Thyroid gland (tissue), 4 donors: Measurements from ENCODE around the gene WFDC1. TPM values are rescaled to one million over a fixed set of nuclear protein-coding genes. Genes with fewer than 3 reads are reported as not detected.

Experiments
- DNase-seq, 2 donors: peaks; one replicate each; pipeline ENCODE4 v3.0.0-alpha.2; 2019
- H3K27ac ChIP-seq, 3 donors: fragments of 200-600 bp; sonication (generic); 1 replicate in 2 of 3; 2 replicates in 1 of 3; pipeline ENCODE4 v1.5.1; 2016 to 2019; ENCODE audit warnings: mild to moderate bottlenecking in 1 of 3, moderate library complexity in 1 of 3
- H3K27me3 ChIP-seq: fragments of 200-600 bp; sonication (generic); one replicate; pipeline ENCODE4 v1.5.1; 2019
- H3K36me3 ChIP-seq, 2 donors: fragments of 200-600 bp; sonication (generic); one replicate each; pipeline ENCODE4 v1.5.1; 2016 to 2019
- H3K4me1 ChIP-seq, 2 donors: fragments of 200-600 bp; sonication (generic); one replicate each; pipeline ENCODE4 v1.5.1; 2017 to 2019
- H3K4me3 ChIP-seq, 3 donors: fragments of 200-600 bp; sonication (generic); replicated peaks in 1 of 3; 1 replicate in 2 of 3; 2 replicates in 1 of 3; pipeline ENCODE4 v1.5.1; 2016; ENCODE audit warnings: mild to moderate bottlenecking in 1 of 3
- H3K9me3 ChIP-seq: fragments of 200-600 bp; sonication (generic); one replicate; pipeline ENCODE4 v1.5.1; 2017
- CTCF ChIP-seq, 6 experiments: fragments of 200-600 bp in 3 of 6; fragments of 450-650 bp in 3 of 6; sonication (generic) in 3 of 6; IDR thresholded peaks; one replicate each; pipeline ENCODE4 v1.5.1; 2016 to 2019; ENCODE audit warnings: antibody characterized with exemption in 6 of 6, mild to moderate bottlenecking in 2 of 6, inconsistent platforms in 1 of 6, moderate library complexity in 1 of 6
- POLR2A ChIP-seq, 2 donors: fragments of 450-650 bp; IDR thresholded peaks; one replicate each; pipeline ENCODE4 v1.6.1; 2017; ENCODE audit warnings: antibody characterized with exemption in 2 of 2, mild to moderate bottlenecking in 2 of 2, moderate library complexity in 1 of 2
- WGBS, 2 donors: methylation state at CpG; one replicate each; pipeline ENCODE4 v1.1.5; 2017; 5-methylcytosine and 5-hydroxymethylcytosine counted together
- intact Hi-C: fragments of 100-400 bp; cut with DNase I; formaldehyde crosslinking; loops from one replicate; pipeline ENCODE4 v1.15.1; 2023
- total RNA-seq, 4 donors: library from RNA; depleted of rRNA; stranded (reverse); fragments of >200 nt; gene quantifications; one replicate each; pipeline ENCODE4 v1.2.3, GENCODE V29; 2016

WFDC1 gene
- total RNA-seq, 4 donors from 2014 or later, result 1.3 to 2.1 (median 1.6) TPM; not detected in 1

GRCh38 chr16:84314373-84314772 lies 19.7 kb downstream of the WFDC1 start:
- no peak overlapping the region for H3K27ac ChIP-seq
- TF ChIP-seq POLR2A (IDR thresholded peaks at IDR 0.05) (no peak), CTCF (IDR thresholded peaks at IDR 0.05) (no peak)
- H3K4me1 ChIP-seq, result peaks cover 0 to 3% of the 10 kb centered on the region in 2 donors
- intact Hi-C loops, result no loop called here
- H3K36me3 ChIP-seq, result no peaks in the 10 kb centered on the region
- no peaks in the 10 kb centered on the region for H3K9me3 ChIP-seq
- H3K4me3 ChIP-seq, result no peak overlapping the region
- no peak for DNase-seq
- 79 to 82% methylated on average over 4 to 6 of the region's 6 CpGs for WGBS, 2 donors
- no peaks in the 10 kb centered on the region for H3K27me3 ChIP-seq

GRCh38 chr16:84314814-84315213 lies 20.1 kb downstream of the WFDC1 start:
- Histone ChIP-seq H3K27me3 (no peaks in the 10 kb centered on the region), H3K4me3 (no peak overlapping the region), H3K9me3 (no peaks in the 10 kb centered on the region), H3K36me3 (no peaks in the 10 kb centered on the region), H3K4me1 (peaks cover 0 to 3% of the 10 kb centered on the region in 2 donors), H3K27ac (no peak overlapping the region)
- TF ChIP-seq CTCF (IDR thresholded peaks at IDR 0.05) (no peak), POLR2A (IDR thresholded peaks at IDR 0.05) (no peak)
- 85 to 88% methylated on average over 4 of the region's 4 CpGs for WGBS, 2 donors
- no peak for DNase-seq
- intact Hi-C loops, result no loop called here

GRCh38 chr16:84315422-84315821 lies 20.7 kb downstream of the WFDC1 start:
- WGBS, 2 donors, result 66 to 68% methylated on average over 5 of the region's 5 CpGs
- no peak overlapping the region for H3K27ac ChIP-seq

GRCh38 chr16:84318091-84318975 lies 23.7 kb downstream of the WFDC1 start:
- H3K9me3 ChIP-seq, result no peaks in the 10 kb centered on the region
- H3K4me1 ChIP-seq, result no peaks in the 10 kb centered on the region
- no peak for DNase-seq
- TF ChIP-seq POLR2A (IDR thresholded peaks at IDR 0.05), result no peak
- no peak for TF ChIP-seq CTCF (IDR thresholded peaks at IDR 0.05)
- no peak overlapping the region for H3K4me3 ChIP-seq
- no peaks in the 10 kb centered on the region for H3K36me3 ChIP-seq
- intact Hi-C loops, result no loop called here
- no peak overlapping the region for H3K27ac ChIP-seq
- no peaks in the 10 kb centered on the region for H3K27me3 ChIP-seq
- WGBS, 2 donors, result 91 to 92% methylated on average over 14 to 19 of the region's 19 CpGs

More at GRCh38 chr16:84315422-84315821, 20.7 kb downstream of the WFDC1 start:
- DNase-seq, result no peak
- H3K27me3 ChIP-seq, result no peaks in the 10 kb centered on the region
- no peak for TF ChIP-seq POLR2A (IDR thresholded peaks at IDR 0.05)
- no peak for TF ChIP-seq CTCF (IDR thresholded peaks at IDR 0.05)
- no peaks in the 10 kb centered on the region for H3K9me3 ChIP-seq
- H3K4me1 ChIP-seq, result peaks cover 0 to 3% of the 10 kb centered on the region in 2 donors
- intact Hi-C loops, result no loop called here
- no peaks in the 10 kb centered on the region for H3K36me3 ChIP-seq
- no peak overlapping the region for H3K4me3 ChIP-seq

- intact Hi-C loops, result no loop called here
- 93 to 94% methylated on average over 15 to 21 of the region's 24 CpGs for WGBS, 2 donors
- Histone ChIP-seq H3K9me3 (no peaks in the 10 kb centered on the region), H3K4me3 (no peak overlapping the region), H3K27me3 (no peaks in the 10 kb centered on the region), H3K27ac (no peak overlapping the region), H3K4me1 (no peaks in the 10 kb centered on the region), H3K36me3 (no peaks in the 10 kb centered on the region)
- no peak for DNase-seq
- TF ChIP-seq CTCF (IDR thresholded peaks at IDR 0.05), result no peak
- TF ChIP-seq POLR2A (IDR thresholded peaks at IDR 0.05), result no peak
These were observed 24.6 kb downstream of the WFDC1 start for GRCh38 chr16:84319146-84319760.
